T follicular helper cell (primary cell): ENCODE data around the gene RANBP9.
A peak's percentile ranks its signal among the peaks of the same experiment; 100 is the strongest.

Source experiments
- DNase-seq: peaks from one replicate; pipeline ENCODE4 v3.0.0-alpha.2; 2020; ENCODE audit warnings: low read depth

Gene RANBP9

DNA sequence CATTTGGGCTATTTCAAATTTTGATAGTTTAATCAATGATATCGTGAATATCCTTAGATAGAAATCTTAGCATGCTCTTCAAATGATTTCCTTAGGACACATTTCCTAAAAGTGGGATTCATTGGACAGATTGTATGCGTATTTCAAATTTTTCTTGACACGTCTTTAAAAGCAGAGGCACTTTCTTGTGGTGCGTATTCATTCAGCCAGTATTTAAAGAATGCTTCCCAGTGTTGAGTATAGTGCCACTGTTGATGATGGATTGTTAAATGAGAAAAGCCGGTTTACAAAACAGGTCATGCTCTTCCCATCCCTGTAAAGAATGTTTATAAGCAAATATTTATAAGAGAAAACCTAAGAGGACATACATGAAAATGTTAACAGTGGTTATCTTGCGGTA is 111.6 kb downstream of the RANBP9 start:
- no peak for DNase-seq

DNA sequence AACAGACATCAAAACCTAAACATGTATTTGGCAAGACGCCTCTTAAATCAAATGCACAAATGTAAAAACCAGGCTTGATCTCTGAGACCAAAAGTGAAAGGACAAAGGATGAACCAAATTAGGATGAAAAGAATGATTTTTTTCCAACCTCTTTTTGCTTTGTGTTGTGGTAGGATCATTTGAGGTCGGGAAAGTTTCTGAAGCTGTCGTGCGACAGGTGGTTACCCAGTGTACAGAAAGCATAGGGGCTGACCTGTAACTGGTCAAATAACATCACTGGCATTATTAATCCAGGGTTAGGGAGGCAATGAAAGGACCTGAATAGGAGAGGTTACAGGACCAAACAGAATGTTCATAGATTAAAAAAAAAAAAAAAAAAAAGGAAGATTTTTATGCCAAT is 114.6 kb downstream of the RANBP9 start:
- no peak for DNase-seq

DNA sequence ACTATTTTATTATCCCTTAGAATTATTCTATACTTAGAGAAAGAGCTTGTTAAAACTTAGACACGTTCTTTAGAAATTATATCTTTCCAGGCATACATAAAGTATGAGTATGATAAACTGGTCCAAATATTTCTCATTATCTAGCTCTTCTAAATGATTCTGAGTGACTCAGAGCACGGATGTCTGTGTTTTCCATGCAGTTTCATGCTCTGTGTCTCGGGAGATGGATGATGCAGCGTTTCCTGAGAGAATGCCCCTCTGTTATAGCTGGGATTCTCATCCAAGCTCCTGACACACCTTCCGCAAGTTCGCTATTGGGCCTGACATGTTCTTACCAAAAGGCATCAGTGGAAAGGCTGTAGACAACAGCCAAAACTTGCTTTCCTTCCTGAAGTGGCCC is 117.9 kb downstream of the RANBP9 start:
- DNase-seq: no peak

DNA sequence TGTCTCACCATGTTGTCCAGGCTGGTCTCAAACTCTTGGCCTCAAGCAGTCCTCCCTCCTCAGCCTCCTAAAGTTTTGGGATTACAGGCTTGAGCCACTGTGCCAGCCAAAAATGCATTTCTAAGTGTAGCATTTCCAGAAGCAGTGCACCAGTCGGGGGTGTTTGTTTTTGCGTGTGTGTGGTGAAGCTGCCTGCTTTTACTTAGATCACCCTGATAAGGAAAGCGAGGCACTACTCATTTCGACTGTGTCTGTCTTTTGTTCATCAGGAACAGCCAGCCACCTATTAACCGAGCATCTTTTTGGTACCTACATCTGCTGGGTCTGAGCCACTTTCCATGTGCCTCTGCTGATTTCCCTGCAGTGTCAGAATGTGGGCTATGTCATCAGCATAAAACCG is 118.5 kb downstream of the RANBP9 start:
- DNase-seq: no peak

DNA sequence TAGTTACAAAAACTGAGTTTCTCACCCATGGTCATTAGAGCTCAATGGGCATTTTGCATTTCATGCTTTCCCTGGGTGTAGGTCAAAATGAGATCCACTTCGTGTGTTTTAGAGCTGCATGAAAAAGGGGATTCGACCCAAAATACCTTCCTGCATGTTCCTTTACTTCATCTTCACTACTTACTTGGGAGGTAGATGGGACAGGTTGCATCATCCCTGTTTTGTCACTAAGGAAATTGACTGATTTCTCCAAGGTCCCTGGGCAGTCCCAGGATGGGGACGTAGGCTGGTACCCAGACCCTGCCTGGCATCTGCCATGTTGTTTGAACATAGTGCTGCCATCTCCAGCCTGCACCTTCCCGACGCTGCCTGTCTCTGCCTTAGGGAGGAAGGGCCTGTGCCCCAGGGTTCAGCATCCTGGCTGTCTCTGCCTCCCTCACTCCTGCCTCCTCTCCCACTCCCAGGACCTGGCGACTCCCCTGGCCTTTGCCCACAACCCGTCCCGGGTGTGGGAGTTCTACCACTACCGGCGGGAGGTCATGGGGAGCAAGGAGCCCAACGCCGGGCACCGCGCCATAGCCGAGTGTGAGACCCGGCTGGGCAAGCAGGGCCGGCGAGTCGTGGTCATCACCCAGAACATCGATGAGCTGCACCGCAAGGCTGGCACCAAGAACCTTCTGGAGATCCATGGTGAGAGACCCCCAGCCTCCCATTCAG is 120.3 kb downstream of the RANBP9 start:
- no peak for DNase-seq

DNA sequence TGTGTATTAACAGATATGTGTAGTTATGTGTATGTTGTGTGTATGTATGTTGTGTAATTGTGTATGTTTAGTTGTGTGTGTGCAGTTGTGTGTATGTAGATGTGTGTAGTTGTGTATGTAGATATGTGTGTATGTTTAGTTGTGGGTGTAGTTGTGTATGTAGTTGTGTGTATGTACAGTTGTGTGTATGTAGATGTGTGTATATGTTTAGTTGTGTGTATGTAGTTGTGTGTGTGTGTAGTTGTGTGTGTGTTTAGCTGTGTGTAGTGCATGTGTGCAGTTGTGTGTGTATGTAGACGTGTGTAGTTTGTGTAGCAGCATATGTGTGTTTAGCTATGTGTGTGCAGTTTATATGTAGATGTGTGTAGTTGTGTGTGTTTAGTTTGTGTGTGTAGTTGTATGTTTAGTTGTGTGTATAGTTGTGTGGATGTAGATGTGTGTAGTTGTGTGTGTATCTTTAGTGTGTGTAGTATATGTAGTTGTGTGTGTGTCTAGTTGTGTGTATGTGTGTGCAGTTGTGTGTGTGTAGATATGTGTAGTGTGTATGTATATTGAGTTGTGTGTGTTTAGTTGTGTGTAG is 121.0 kb downstream of the RANBP9 start:
- DNase-seq: no peak

DNA sequence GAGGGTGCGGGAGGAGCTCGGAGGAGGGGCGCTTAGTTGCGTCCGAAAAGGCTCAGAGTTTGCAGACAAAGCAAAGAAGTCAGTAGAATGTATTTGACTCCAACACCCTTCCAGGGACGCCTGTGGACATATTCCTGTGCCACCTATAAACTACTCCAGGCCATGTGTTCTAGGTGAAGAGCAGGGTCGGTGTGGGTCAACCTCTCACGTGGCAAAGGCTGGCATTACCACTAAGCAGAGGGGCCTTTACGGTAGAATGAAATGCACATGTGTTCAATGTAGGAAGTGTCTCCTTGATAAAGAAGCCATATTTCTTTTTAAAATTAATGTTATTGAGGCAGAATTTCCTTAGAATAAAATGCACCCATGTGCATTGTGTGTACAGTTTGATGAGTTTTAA is 121.8 kb downstream of the RANBP9 start:
- DNase-seq: no peak

DNA sequence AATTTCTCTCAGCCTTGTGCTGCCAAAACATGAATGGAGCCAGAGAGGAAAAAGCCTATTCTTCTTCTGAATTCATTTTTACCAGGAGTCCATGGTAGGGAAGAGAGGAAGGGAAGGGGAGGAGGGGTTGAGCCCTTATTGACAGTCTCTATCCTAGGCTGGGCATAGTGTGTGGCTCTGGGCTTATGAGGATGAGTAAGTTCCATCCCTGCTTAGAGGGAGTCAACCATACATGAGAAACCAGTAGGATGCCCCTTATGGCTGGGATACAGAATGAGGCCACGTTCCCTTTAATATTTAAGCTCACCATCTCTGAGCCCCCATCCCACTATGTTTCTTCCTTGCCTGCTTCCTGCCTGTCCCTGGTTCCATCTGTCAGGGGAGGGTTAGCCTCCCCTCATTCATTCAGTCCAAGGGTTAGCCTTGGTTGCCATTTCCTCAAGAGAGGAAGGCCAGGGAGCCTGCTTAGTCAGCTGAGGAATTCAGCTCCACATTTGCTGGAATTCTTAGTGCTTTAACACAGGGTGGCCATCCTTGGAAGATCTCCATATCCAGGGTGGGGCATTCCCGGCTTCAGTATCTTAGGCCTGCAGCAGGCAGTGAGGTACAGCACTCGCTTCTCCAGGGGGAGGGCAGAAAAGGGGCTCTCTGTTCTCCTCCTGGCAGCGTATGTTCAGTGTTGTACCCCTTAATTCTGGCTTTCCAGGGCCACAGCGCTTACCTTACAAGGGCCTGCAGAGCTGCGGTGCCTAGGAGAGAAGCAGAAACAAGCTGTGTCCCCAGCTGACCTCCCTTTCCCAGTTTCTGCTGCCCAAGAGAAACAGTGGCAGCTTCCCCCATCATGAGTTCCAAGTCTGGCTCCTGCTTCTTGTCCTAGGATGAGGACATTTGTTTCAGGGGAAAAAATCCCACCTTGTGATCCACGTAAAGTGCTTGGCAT is 124.8 kb downstream of the RANBP9 start:
- no peak for DNase-seq

DNA sequence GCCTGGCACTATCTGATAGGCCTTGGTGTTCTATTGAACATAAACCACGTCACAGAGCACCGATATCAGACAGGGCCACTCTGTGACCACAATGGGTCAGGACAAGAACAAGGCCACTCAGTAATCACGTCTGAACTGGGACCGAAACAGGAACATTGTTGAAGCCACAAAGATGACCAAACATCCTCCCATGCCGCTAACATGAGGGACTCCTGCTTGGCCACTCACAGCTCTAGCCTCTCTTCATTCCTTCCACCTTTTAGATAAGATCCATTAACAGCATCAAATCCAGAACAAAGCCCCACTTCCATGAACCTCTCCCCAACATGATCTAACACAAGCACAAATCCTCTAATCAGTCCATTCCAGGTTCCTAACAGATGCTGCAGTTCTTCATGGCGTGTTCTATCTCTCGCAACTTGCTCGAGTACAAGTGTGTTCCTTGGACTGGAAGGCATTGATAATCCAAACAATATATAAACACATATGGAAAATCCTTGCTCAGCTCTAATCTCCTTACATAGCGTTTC is 129.9 kb downstream of the RANBP9 start:
- DNase-seq: no peak

DNA sequence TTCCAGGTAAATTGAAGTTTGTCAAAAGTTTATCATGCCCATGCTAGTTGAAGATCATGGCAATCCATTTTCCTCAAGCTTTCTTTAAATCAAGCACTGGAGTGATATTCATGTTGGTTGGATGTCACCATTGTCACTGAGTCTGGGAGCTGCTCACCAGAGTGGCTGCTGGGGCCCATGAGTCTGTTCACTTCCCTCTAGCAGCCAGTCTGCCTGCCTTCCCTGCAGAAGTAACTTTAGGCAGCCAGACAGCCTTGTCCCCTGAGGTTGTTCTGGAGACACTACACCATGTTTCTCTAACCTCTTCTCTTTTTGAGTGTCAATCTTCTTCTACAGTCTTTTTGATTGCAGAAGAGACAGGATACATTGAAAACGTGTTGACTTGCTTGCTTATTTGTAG is 131.7 kb downstream of the RANBP9 start:
- no peak for DNase-seq

DNA sequence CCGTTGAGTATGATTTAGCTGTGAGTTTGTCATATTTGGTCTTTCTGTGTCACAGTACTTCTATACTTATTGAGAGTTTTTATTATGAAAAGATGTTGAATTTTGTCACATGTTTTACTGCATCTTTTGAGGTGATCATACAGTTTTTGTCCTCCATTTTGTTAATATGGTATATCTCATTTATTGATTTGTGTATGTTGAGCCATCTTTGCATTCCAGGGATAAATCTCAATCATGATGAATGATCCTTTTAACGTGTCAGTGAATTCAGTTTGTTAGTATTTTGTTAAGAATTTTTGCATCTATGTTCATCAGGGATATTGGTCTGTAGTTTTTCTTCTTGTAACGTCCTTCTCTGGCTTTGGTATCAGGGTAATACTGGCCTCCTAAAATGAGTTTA is 133.7 kb downstream of the RANBP9 start:
- no peak for DNase-seq

DNA sequence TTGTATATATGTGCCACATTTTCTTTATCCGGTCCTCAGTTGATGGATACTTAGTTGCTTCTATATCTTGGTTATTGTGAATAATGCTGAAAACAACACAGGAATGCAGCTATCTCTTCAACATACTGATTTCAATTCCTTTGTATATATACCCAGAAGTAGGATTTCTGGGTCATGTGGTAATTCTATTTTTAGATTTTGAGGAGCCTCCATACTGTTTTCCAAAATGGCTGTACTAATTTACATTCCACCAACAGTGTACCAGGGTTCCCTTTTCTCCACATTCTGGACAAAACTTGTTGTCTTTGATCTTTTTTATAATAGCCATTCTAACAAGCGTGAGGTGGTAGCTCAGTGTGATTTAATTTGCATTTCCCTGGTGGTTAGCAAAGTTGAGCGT is 135.6 kb downstream of the RANBP9 start:
- no peak for DNase-seq

DNA sequence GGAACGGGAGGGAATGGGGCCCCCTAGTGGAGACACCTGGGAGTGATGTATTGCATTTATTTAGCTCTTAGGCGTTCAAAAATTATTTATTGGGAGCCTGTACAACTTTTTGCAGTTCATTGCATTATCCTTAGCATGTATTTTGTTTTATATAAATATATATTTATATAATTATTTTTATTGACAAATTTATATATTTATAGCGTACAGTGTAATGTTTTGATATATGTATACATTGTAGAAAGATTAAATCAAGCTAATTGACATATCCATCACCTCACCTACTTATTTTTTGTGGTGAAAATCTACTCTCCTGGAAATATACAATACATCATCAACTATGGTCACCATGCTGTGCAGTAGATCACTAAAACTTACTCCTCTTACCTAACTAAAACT is 136.3 kb downstream of the RANBP9 start:
- DNase-seq: no peak

DNA sequence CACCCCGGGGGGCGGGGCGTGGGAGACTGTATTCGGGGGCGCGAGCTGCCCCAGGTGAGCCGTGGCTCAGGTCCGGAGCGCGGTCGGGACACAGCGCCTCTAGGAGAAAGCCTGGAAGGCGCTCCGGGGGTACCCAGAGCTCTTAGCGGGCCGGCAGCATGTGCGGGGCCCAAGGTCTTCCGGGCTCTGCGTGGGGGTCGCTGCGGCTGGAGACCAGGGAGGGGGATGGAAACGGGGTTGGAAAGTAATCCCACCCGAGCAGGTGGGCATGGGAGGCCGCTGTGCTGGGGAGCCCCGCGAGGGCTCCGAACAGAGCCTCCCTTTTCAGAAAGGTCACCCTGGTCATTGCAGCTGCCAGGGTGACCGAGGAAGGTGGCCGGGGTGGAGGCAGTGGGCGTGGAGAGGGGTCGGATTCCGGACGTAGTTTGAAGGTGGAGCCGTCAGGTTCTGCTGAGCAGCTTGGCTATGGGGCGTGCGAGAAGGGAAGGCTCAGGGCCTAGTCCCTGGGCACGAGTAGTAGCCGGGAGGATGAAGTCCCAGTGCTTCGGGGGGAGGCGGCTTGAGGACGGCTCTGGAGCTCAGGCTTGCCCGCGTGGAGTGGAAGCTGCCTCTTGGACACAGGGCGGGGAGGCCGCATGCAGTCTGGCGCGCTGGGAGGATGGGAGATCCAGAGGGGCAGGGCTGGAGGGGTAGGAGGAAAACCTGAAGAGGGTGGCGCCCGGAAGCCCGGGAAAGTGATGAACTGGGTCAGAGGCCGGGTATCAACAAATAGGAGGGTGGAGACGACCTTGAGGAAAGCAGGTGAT is 136.9 kb downstream of the RANBP9 start, which contains the start of gene SIRT5:
Gene SIRT5 (plus strand): TSS at position 31 of the 806 bp plus-strand sequence. CDS start 9,510 bp downstream, outside the sequence.
- DNase-seq: peak; percentile 57

DNA sequence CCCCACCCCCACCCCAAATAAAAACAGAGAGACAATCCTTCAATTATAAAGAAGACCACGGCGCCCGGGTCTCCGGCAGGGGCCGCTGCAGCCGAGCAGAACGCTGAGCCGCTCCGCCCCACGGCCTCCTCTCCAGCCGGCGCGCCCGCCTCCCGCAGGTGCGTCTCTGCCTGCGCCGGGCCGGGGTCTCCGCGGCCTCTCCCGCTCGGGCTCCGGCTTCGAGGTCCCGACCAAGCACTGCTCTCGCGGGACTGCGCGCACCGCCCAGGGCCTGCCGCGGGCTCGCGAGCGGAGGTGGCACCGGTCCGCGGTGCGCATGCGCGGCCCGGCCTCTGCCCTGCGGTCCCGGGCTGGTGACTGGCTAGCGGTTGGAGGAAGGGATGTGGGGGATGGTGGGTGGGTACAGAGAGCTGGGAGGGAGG is 137.5 kb downstream of the RANBP9 start:
- DNase-seq: peak; percentile 85

DNA sequence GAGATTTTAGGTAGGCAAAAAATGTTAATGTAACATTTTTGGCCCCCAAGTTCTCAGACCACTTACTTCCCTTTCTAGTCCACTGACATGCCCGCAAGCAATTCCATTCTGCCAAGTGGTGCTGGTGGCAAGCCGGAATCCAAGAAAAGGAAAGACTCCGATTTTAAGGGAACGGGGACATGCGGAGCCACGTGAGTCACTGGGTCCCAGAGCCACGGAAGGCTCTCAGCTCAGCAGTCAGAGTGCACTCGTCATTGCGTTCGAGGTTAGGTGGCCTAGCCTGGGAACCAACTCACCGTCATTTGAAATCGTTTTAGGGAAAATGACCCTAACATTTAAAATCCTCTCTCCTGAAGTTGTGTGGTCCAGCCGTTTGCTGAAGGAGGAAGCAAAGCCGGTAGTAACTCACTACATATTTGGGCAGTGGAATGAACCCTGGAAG is 137.9 kb downstream of the RANBP9 start:
- no peak for DNase-seq

DNA sequence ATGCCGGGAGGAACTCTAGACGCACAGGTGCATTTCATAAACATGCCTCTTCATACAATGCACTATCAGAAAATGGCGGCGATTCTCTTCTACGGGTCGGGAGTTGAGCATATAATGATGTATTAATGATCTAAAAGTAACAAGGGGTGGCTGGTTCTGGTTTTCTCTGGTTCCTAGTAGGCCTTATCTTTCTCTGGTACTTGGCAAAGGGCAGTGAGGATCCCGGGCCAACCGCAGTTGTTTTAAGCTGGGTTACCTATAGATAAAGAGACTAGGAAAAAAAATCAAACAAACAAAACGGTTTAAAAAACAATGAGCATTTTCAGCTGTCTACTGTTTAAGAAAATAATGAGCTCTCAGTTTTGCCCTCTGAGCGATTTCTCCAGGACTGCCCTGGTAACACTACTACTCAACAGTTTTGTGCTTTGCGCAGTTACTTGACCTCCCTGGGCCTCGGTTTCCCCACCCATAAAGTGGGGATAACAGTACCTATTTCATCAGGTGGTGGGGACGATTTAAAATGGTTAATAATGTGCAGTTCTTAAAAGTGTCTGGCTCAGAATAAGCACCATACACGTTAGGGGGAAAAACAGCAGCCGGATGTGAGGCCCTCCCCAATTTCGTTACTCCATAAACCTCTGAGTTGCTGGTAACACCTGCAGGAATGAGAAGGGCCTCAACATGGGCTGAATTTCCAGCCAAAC is 138.5 kb downstream of the RANBP9 start:
- no peak for DNase-seq

DNA sequence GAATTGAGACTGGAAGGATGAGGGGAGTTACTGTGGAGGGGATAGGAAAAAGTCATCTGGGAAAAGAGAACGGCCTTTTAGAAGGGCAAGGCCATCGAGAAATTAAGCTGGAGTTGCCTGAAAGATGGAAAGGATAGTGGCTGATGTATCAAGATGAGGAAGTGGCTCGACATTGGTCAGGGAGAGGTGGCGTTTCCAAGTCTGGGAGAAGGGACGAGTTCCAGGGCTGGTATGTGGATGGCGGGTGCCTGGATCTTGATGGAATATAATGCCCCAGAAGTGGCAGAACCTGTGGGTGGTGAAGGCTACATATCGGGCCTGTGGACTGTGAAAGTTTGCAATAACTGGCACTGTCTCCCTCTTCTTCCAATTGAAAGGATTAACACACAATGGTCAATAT is 139.4 kb downstream of the RANBP9 start:
- no peak for DNase-seq
